Panc1 (cell line): Measurements from ENCODE around the gene LAYN. TPM values are rescaled to one million over a fixed set of nuclear protein-coding genes. Genes with fewer than 3 reads are reported as not detected.

Experiments
- ATAC-seq: fragments of 200-7000 bp; cut with Tn5 transposase; 2 replicates; pipeline ENCODE4 v1.9.1; 2020; ENCODE audit warnings: mild to moderate bottlenecking, moderate library complexity
- BruUV-seq: library from RNA; stranded (reverse); fragments of 400-500 nt; replicated peaks from 2 replicates; lab custom pipeline; 2021; lab: Mats Ljungman, UMichigan
- CTCF ChIA-PET: fragments of 300-600 bp; sonication (Branson Sonifier 250); formaldehyde crosslinking; loops from one replicate; lab custom pipeline; 2022; ENCODE audit warnings: antibody characterized with exemption; lab: Charles Lee
- POLR2A ChIA-PET: fragments of 300-600 bp; sonication (Branson Sonifier 250); formaldehyde crosslinking; loops from one replicate; lab custom pipeline; 2022; ENCODE audit warnings: antibody characterized with exemption; lab: Charles Lee
- DNase-seq: peaks from one replicate; pipeline ENCODE4 v3.0.0-alpha.2; 2010; ENCODE audit warnings: low read depth, low spot score
- H3K27ac ChIP-seq: 2 replicates; pipeline ENCODE4 v1.5.1; 2011; ENCODE audit warnings: mild to moderate bottlenecking, low read length, inconsistent platforms
- H3K27me3 ChIP-seq: fragments of 200-500 bp; sonication (Bioruptor generic); 2 replicates; pipeline ENCODE4 v1.6.0; 2014; ENCODE audit warnings: low read length, inconsistent platforms; ENCODE audit not compliant: control insufficient read depth, insufficient read depth
- H3K36me3 ChIP-seq: fragments of 200-500 bp; sonication (Bioruptor generic); 2 replicates; pipeline ENCODE4 v1.5.1; 2014; ENCODE audit warnings: inconsistent platforms, mild to moderate bottlenecking, low read length, moderate library complexity; ENCODE audit not compliant: control insufficient read depth, insufficient read depth
- H3K4me1 ChIP-seq: 2 replicates; pipeline ENCODE4 v1.5.1; 2011; ENCODE audit warnings: inconsistent platforms, mild to moderate bottlenecking, low read length, moderate library complexity; ENCODE audit not compliant: control insufficient read depth, insufficient read depth
- H3K4me3 ChIP-seq, 2 experiments: 2 replicates each; pipeline ENCODE4 v1.5.1; 2011 to 2012; ENCODE audit warnings: low read depth in 2 of 2, low read length in 2 of 2, mild to moderate bottlenecking in 2 of 2, inconsistent platforms in 1 of 2, moderate library complexity in 1 of 2
- H3K9me3 ChIP-seq: fragments of 200-500 bp; sonication (Bioruptor generic); 2 replicates; pipeline ENCODE4 v1.5.1; 2014; ENCODE audit warnings: low read depth, mild to moderate bottlenecking, inconsistent platforms, low read length, moderate library complexity; ENCODE audit not compliant: control insufficient read depth, insufficient read depth
- CTCF ChIP-seq: fragments of 450-650 bp; IDR thresholded peaks from 2 replicates; pipeline ENCODE4 v1.5.1; 2017; ENCODE audit warnings: mild to moderate bottlenecking
- REST ChIP-seq, 2 experiments: IDR thresholded peaks; 2 replicates each; pipeline ENCODE4 v1.6.1; 2011 to 2012; ENCODE audit warnings: low read depth in 2 of 2, control low read depth in 1 of 2, low read length in 1 of 2, mild to moderate bottlenecking in 1 of 2, moderate library complexity in 1 of 2; ENCODE audit not compliant: insufficient read depth in 1 of 2
- SIN3A ChIP-seq: IDR thresholded peaks from 2 replicates; pipeline ENCODE4 v1.6.1; 2012; ENCODE audit warnings: low read depth, mild to moderate bottlenecking, low read length, moderate library complexity, borderline replicate concordance; ENCODE audit not compliant: insufficient read depth
- TCF7L2 ChIP-seq: IDR thresholded peaks from 2 replicates; pipeline ENCODE4 v1.6.1; 2011; ENCODE audit warnings: mild to moderate bottlenecking, low read depth, low read length, inconsistent platforms
- in situ Hi-C: cut with HindIII; loops from 2 replicates; pipeline ENCODE4 v1.10.0; 2016; ENCODE audit warnings: low sequenced_read_pairs, low pct_unique_long_range_greater_than_20kb
- intact Hi-C: fragments of 100-400 bp; cut with micrococcal nuclease; formaldehyde crosslinking; loops from one replicate; pipeline ENCODE4 v1.10.0; 2022; ENCODE audit not compliant: unreplicated experiment
- total RNA-seq: library from RNA; stranded (reverse); gene quantifications from one replicate; pipeline ENCODE4 v1.2.1, GENCODE V29; 2021; ENCODE audit not compliant: unreplicated experiment

The LAYN gene
- total RNA-seq, 1 experiment from 2014 or later: 3.6 TPM

- peak within 1 kb of the TSS; percentile 31 to 47 for H3K4me3 ChIP-seq
- H3K4me1 ChIP-seq: no peaks in the 10 kb centered on the region
- peaks cover 9% of the 10 kb centered on the region for H3K27me3 ChIP-seq
- ChIA-PET CTCF (no interaction called here), POLR2A (no interaction called here)
- intact Hi-C loops: no loop called here
- no peak for DNase-seq
- ATAC-seq: peak; percentile 81
- in situ Hi-C loops: no loop called here
- H3K9me3 ChIP-seq: no peaks in the 10 kb centered on the region
- H3K36me3 ChIP-seq: no peaks in the 10 kb centered on the region
- no TSS peak for BruUV-seq
- TF ChIP-seq CTCF: peak; percentile 46
- 0 out of 2 replicates have a peak, but pooled peaks have one; percentile 50 for TF ChIP-seq SIN3A
- no peak for TF ChIP-seq TCF7L2
- TF ChIP-seq REST (IDR thresholded peaks at IDR 0.05; ENCODE audit: insufficient read depth in 1 of 2, low read depth in 2 of 2, low read length in 1 of 2): no peak
- H3K27ac ChIP-seq: no peak within 1 kb of the TSS
These were observed 26.1 kb upstream of the LAYN start, which contains the start of gene HOATZ for GRCh38 chr11:111514216-111515031. TSS of gene HOATZ (plus strand) at chr11:111514778. CDS start at chr11:111514785, 7 bp downstream.

GRCh38 chr11:111515591-111515990 lies 24.9 kb upstream of the LAYN start:
- in situ Hi-C loops (no loop called here), intact Hi-C loops (no loop called here)
- ChIA-PET CTCF (no interaction called here), POLR2A (no interaction called here)
- DNase-seq (no peak), ATAC-seq (no peak)
- H3K27me3 ChIP-seq: peaks cover 9% of the 10 kb centered on the region
- H3K4me1 ChIP-seq: no peaks in the 10 kb centered on the region
- no peak overlapping the region for H3K4me3 ChIP-seq
- no TSS peak for BruUV-seq
- TF ChIP-seq REST (IDR thresholded peaks at IDR 0.05; ENCODE audit: insufficient read depth in 1 of 2, low read depth in 2 of 2, low read length in 1 of 2): no peak
- no peaks in the 10 kb centered on the region for H3K9me3 ChIP-seq
- no peaks in the 10 kb centered on the region for H3K36me3 ChIP-seq
- H3K27ac ChIP-seq: no peak overlapping the region
